Naive B cell (primary cell): ENCODE measurements around the gene ALCAM. TPM values are rescaled to one million over a fixed set of nuclear protein-coding genes. Genes with fewer than 3 reads are reported as not detected.
A peak's percentile ranks its signal among the peaks of the same experiment; 100 is the strongest.

Source experiments
- ATAC-seq, 2 donors: fragments of 150-1000 bp; cut with Tn5 transposase; 2 replicates each; pipeline ENCODE4 v1.10.0; 2021; ENCODE audit warnings: low read depth in 2 of 2, mild to moderate bottlenecking in 2 of 2, moderate library complexity in 2 of 2
- DNase-seq: peaks from one replicate; pipeline ENCODE4 v3.0.0; 2022
- H3K27ac Mint-ChIP-seq, 6 donors: one replicate each; pipeline ENCODE4 v1.8.0; 2020 to 2022; ENCODE audit warnings: mild to moderate bottlenecking in 6 of 6, mixed read lengths in 6 of 6, moderate library complexity in 5 of 6, inconsistent platforms in 2 of 6
- H3K27me3 Mint-ChIP-seq, 3 donors: one replicate each; pipeline ENCODE4 v1.8.0; 2021 to 2022; ENCODE audit warnings: mixed read lengths in 3 of 3, mild to moderate bottlenecking in 1 of 3
- H3K36me3 Mint-ChIP-seq, 2 donors: one replicate each; pipeline ENCODE4 v1.8.0; 2020 to 2022; ENCODE audit warnings: mixed read lengths in 2 of 2, inconsistent platforms in 1 of 2, mild to moderate bottlenecking in 1 of 2
- H3K4me1 Mint-ChIP-seq, 3 donors: one replicate each; pipeline ENCODE4 v1.8.0; 2020 to 2022; ENCODE audit warnings: mixed read lengths in 3 of 3, inconsistent platforms in 1 of 3, mild to moderate bottlenecking in 1 of 3, moderate library complexity in 1 of 3
- H3K4me3 Mint-ChIP-seq, 8 donors: one replicate each; pipeline ENCODE4 v1.8.0; 2020 to 2022; ENCODE audit warnings: mild to moderate bottlenecking in 8 of 8, mixed read lengths in 8 of 8, moderate library complexity in 8 of 8, inconsistent platforms in 2 of 8
- H3K9me3 Mint-ChIP-seq, 7 donors: one replicate each; pipeline ENCODE4 v1.8.0; 2020 to 2022; ENCODE audit warnings: mixed read lengths in 7 of 7, mild to moderate bottlenecking in 5 of 7, inconsistent platforms in 2 of 7, moderate library complexity in 1 of 7
- polyA plus RNA-seq, 6 donors: library from polyadenylated mRNA; unstranded; fragments of 300-500 nt; fragmentation: Illumina TruSeq; gene quantifications; one replicate each; pipeline ENCODE4 v1.2.3, GENCODE V29; 2021; ENCODE audit warnings: low read depth in 6 of 6

ALCAM gene
- polyA plus RNA-seq, 6 donors from 2014 or later = 14.1 to 22.5 (median 18.1) TPM

- peaks cover 5 to 7% (median 6%) of the 10 kb centered on the region in 3 donors for H3K4me1 Mint-ChIP-seq
- H3K27ac Mint-ChIP-seq = no peak overlapping the region
- no peaks in the 10 kb centered on the region for H3K36me3 Mint-ChIP-seq
- no peaks in the 10 kb centered on the region for H3K9me3 Mint-ChIP-seq
- ATAC-seq = no peak
- H3K27me3 Mint-ChIP-seq = peaks cover 9 to 20% (median 18%) of the 10 kb centered on the region in 3 donors
- no peak for DNase-seq
- H3K4me3 Mint-ChIP-seq = no peak overlapping the region
Observed at GRCh38 chr3:105348307-105348706, 18.4 kb upstream of the ALCAM start.

- ATAC-seq = no peak
- Mint-ChIP-seq H3K36me3 (peaks cover 0 to 10% of the 10 kb centered on the region in 2 donors), H3K9me3 (peaks cover 0 to 2% (median 0%) of the 10 kb centered on the region in 7 donors), H3K27me3 (peaks cover 24 to 35% (median 33%) of the 10 kb centered on the region in 3 donors), H3K4me3 (no peak overlapping the region), H3K4me1 (peaks cover 16 to 18% (median 18%) of the 10 kb centered on the region in 3 donors), H3K27ac (peak overlapping the region in 1 of 6 donors; percentile 10)
- DNase-seq = no peak
Observed at GRCh38 chr3:105349684-105350387, 16.9 kb upstream of the ALCAM start.

- H3K36me3 Mint-ChIP-seq = peaks cover 0 to 10% of the 10 kb centered on the region in 2 donors
- H3K9me3 Mint-ChIP-seq = peaks cover 0 to 2% (median 0%) of the 10 kb centered on the region in 7 donors
- ATAC-seq (no peak), DNase-seq (no peak)
- peaks cover 18 to 20% (median 18%) of the 10 kb centered on the region in 3 donors for H3K4me1 Mint-ChIP-seq
- H3K27ac Mint-ChIP-seq = no peak overlapping the region
- no peak overlapping the region for H3K4me3 Mint-ChIP-seq
- peaks cover 33 to 51% (median 46%) of the 10 kb centered on the region in 3 donors for H3K27me3 Mint-ChIP-seq
Observed at GRCh38 chr3:105351821-105352220, 14.9 kb upstream of the ALCAM start.

- DNase-seq (no peak), ATAC-seq (no peak)
- Mint-ChIP-seq H3K27me3 (peaks cover 40 to 51% (median 51%) of the 10 kb centered on the region in 3 donors), H3K27ac (no peak overlapping the region), H3K9me3 (peaks cover 0 to 2% (median 0%) of the 10 kb centered on the region in 7 donors), H3K36me3 (peaks cover 0 to 10% of the 10 kb centered on the region in 2 donors), H3K4me1 (peaks cover 12 to 15% (median 13%) of the 10 kb centered on the region in 3 donors), H3K4me3 (peak overlapping the region in 3 of 8 donors; percentile 39 to 81 (median 68))
Observed at GRCh38 chr3:105352976-105353375, 13.7 kb upstream of the ALCAM start.

GRCh38 chr3:105353485-105354161 lies 13.1 kb upstream of the ALCAM start:
- Mint-ChIP-seq H3K4me1 (peaks cover 11 to 14% (median 13%) of the 10 kb centered on the region in 3 donors), H3K27ac (peak overlapping the region in 1 of 6 donors; percentile 21), H3K27me3 (peaks cover 40 to 53% (median 51%) of the 10 kb centered on the region in 3 donors), H3K4me3 (peak overlapping the region; percentile 19 to 89 (median 74)), H3K36me3 (peaks cover 0 to 10% of the 10 kb centered on the region in 2 donors), H3K9me3 (peaks cover 0 to 2% (median 0%) of the 10 kb centered on the region in 7 donors)
- DNase-seq (no peak), ATAC-seq (peak in 1 of 2 donors; percentile 25)

GRCh38 chr3:105354429-105354828 lies 12.3 kb upstream of the ALCAM start:
- peaks cover 40 to 60% (median 51%) of the 10 kb centered on the region in 3 donors for H3K27me3 Mint-ChIP-seq
- H3K27ac Mint-ChIP-seq = no peak overlapping the region
- peaks cover 0 to 2% (median 0%) of the 10 kb centered on the region in 7 donors for H3K9me3 Mint-ChIP-seq
- H3K4me1 Mint-ChIP-seq = peaks cover 11 to 14% (median 13%) of the 10 kb centered on the region in 3 donors
- H3K36me3 Mint-ChIP-seq = peaks cover 0 to 10% of the 10 kb centered on the region in 2 donors
- H3K4me3 Mint-ChIP-seq = peak overlapping the region; percentile 19 to 89 (median 74)
- ATAC-seq = no peak
- no peak for DNase-seq

- ATAC-seq = peak in 1 of 2 donors; percentile 18
- H3K27ac Mint-ChIP-seq = peak overlapping the region in 1 of 6 donors; percentile 1
- peaks cover 11 to 14% (median 13%) of the 10 kb centered on the region in 3 donors for H3K4me1 Mint-ChIP-seq
- peak overlapping the region in 1 of 8 donors; percentile 5 for H3K4me3 Mint-ChIP-seq
- peaks cover 40 to 60% (median 47%) of the 10 kb centered on the region in 3 donors for H3K27me3 Mint-ChIP-seq
- no peak for DNase-seq
- peaks cover 0 to 2% (median 0%) of the 10 kb centered on the region in 7 donors for H3K9me3 Mint-ChIP-seq
- H3K36me3 Mint-ChIP-seq = peaks cover 0 to 10% of the 10 kb centered on the region in 2 donors
Observed at GRCh38 chr3:105355408-105356061, 11.2 kb upstream of the ALCAM start.

GRCh38 chr3:105356396-105356795 lies 10.3 kb upstream of the ALCAM start:
- Mint-ChIP-seq H3K27ac (no peak overlapping the region), H3K27me3 (peaks cover 42 to 58% (median 45%) of the 10 kb centered on the region in 3 donors), H3K4me3 (no peak overlapping the region), H3K4me1 (peaks cover 11 to 14% (median 13%) of the 10 kb centered on the region in 3 donors), H3K9me3 (peaks cover 0 to 2% (median 0%) of the 10 kb centered on the region in 7 donors), H3K36me3 (peaks cover 0 to 10% of the 10 kb centered on the region in 2 donors)
- DNase-seq (no peak), ATAC-seq (no peak)

GRCh38 chr3:105356988-105357387 lies 9.7 kb upstream of the ALCAM start:
- peaks cover 0 to 10% of the 10 kb centered on the region in 2 donors for H3K36me3 Mint-ChIP-seq
- H3K9me3 Mint-ChIP-seq = peaks cover 0 to 2% (median 0%) of the 10 kb centered on the region in 7 donors
- H3K27me3 Mint-ChIP-seq = peaks cover 42 to 55% (median 47%) of the 10 kb centered on the region in 3 donors
- ATAC-seq = no peak
- peaks cover 11 to 14% (median 13%) of the 10 kb centered on the region in 3 donors for H3K4me1 Mint-ChIP-seq
- H3K27ac Mint-ChIP-seq = peak overlapping the region in 1 of 6 donors; percentile 64
- no peak overlapping the region for H3K4me3 Mint-ChIP-seq
- no peak for DNase-seq

GRCh38 chr3:105359098-105359762 lies 7.5 kb upstream of the ALCAM start:
- peaks cover 0 to 6% of the 10 kb centered on the region in 2 donors for H3K36me3 Mint-ChIP-seq
- no peak for DNase-seq
- H3K4me1 Mint-ChIP-seq = peaks cover 3 to 7% (median 4%) of the 10 kb centered on the region in 3 donors
- H3K4me3 Mint-ChIP-seq = no peak overlapping the region
- peaks cover 0 to under 1% (median 0%) of the 10 kb centered on the region in 7 donors for H3K9me3 Mint-ChIP-seq
- no peak for ATAC-seq
- no peak overlapping the region for H3K27ac Mint-ChIP-seq
- H3K27me3 Mint-ChIP-seq = peaks cover 32 to 44% (median 37%) of the 10 kb centered on the region in 3 donors

- H3K27ac Mint-ChIP-seq = no peak overlapping the region
- H3K9me3 Mint-ChIP-seq = no peaks in the 10 kb centered on the region
- ATAC-seq = no peak
- no peak overlapping the region for H3K4me3 Mint-ChIP-seq
- DNase-seq = no peak
- H3K4me1 Mint-ChIP-seq = peaks cover 0 to 6% (median 4%) of the 10 kb centered on the region in 3 donors
- H3K36me3 Mint-ChIP-seq = no peaks in the 10 kb centered on the region
- H3K27me3 Mint-ChIP-seq = peaks cover 24 to 41% (median 29%) of the 10 kb centered on the region in 3 donors
Observed at GRCh38 chr3:105360003-105360402, 6.7 kb upstream of the ALCAM start.

- Mint-ChIP-seq H3K4me3 (no peak overlapping the region), H3K4me1 (peaks cover 8 to 22% (median 12%) of the 10 kb centered on the region in 3 donors), H3K36me3 (no peaks in the 10 kb centered on the region), H3K9me3 (no peaks in the 10 kb centered on the region), H3K27ac (no peak overlapping the region), H3K27me3 (peaks cover 8 to 31% (median 18%) of the 10 kb centered on the region in 3 donors)
- ATAC-seq (no peak), DNase-seq (no peak)
Observed at GRCh38 chr3:105362021-105362665, 4.6 kb upstream of the ALCAM start.
